MM.1S (cell line): Measurements from ENCODE around the gene CRTAC1.

Experiments used
- CTCF ChIP-seq: fragments of 300-600 bp; sonication (generic); IDR thresholded peaks from 2 replicates; pipeline ENCODE4 v1.5.1; 2016; ENCODE audit warnings: antibody characterized with exemption, low read length, mixed read lengths
- EZH2 ChIP-seq: fragments of 300-600 bp; sonication (generic); optimal IDR thresholded peaks from 2 replicates; pipeline ENCODE3; 2017; ENCODE audit warnings: low read depth, mild to moderate bottlenecking, antibody characterized with exemption, low read length, mixed read lengths
- EZH2phosphoT487 ChIP-seq: fragments of 300-600 bp; sonication (generic); IDR thresholded peaks from 2 replicates; pipeline ENCODE4 v1.6.1; 2018; ENCODE audit warnings: antibody characterized with exemption, low read length

DNA sequence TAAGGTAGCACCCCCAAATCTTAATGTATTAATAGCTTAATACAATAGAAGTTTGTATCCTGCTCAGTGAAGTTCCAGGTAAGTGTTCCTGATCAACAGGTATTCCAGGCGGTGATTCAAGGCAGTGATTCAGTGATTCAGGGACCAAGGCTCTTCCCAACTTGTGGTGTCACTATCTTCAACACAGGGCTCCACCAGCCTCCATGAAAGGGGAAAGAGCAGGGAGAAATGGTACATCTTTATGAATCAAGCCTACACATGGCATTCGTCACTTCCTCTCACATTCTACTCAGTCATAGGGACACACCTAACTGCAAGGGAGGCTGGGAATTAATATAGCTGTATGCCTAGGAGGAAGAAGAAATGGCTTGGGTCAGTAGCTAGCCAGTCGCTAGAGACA is 175.7 kb downstream of the CRTAC1 start:
- TF ChIP-seq EZH2 (no peak), CTCF (no peak), EZH2phosphoT487 (no peak)
